GM23248 (cell line): ENCODE data around the gene FGF14. TPM values are rescaled to one million over a fixed set of nuclear protein-coding genes. Genes with fewer than 3 reads are reported as not detected.

ENCODE experiments used
- DNase-seq: peaks from one replicate; pipeline ENCODE4 v3.0.0-alpha.2; 2015
- H2AFZ ChIP-seq: fragments of 200-600 bp; sonication (generic); 2 replicates; pipeline ENCODE4 v1.6.1; 2016; ENCODE audit warnings: antibody characterized with exemption
- H3F3A ChIP-seq: fragments of 200-600 bp; sonication (generic); 2 replicates; pipeline ENCODE4 v1.6.1; 2016; ENCODE audit warnings: mild to moderate bottlenecking, antibody characterized with exemption, mixed run types; ENCODE audit not compliant: insufficient read depth
- H3K27ac ChIP-seq: fragments of 200-600 bp; sonication (generic); 2 replicates; pipeline ENCODE4 v1.5.1; 2016; ENCODE audit warnings: mild to moderate bottlenecking
- H3K27me3 ChIP-seq: fragments of 200-600 bp; sonication (generic); replicated peaks from 2 replicates; pipeline ENCODE4 v1.6.1; 2016; ENCODE audit warnings: mild to moderate bottlenecking; ENCODE audit not compliant: insufficient read depth
- H3K36me3 ChIP-seq: fragments of 200-600 bp; sonication (generic); 2 replicates; pipeline ENCODE4 v1.6.1; 2016; ENCODE audit warnings: low read depth, mild to moderate bottlenecking
- H3K4me1 ChIP-seq: fragments of 200-600 bp; sonication (generic); 2 replicates; pipeline ENCODE4 v1.6.1; 2016; ENCODE audit warnings: mild to moderate bottlenecking; ENCODE audit not compliant: insufficient read depth
- H3K4me2 ChIP-seq: fragments of 200-600 bp; sonication (generic); one replicate; pipeline ENCODE4 v1.6.1; 2016; ENCODE audit warnings: mild to moderate bottlenecking; ENCODE audit not compliant: unreplicated experiment
- H3K4me3 ChIP-seq: fragments of 200-600 bp; sonication (generic); 2 replicates; pipeline ENCODE4 v1.5.1; 2016; ENCODE audit warnings: mild to moderate bottlenecking
- H3K79me2 ChIP-seq: fragments of 200-600 bp; sonication (generic); 2 replicates; pipeline ENCODE4 v1.6.1; 2016; ENCODE audit warnings: mild to moderate bottlenecking; ENCODE audit not compliant: insufficient read depth
- H3K9ac ChIP-seq: fragments of 200-600 bp; sonication (generic); 2 replicates; pipeline ENCODE4 v1.6.1; 2016; ENCODE audit warnings: mild to moderate bottlenecking
- H3K9me2 ChIP-seq: fragments of 200-600 bp; sonication (generic); 2 replicates; pipeline ENCODE4 v1.6.1; 2016; ENCODE audit warnings: mixed run types, mild to moderate bottlenecking, moderate library complexity; ENCODE audit not compliant: insufficient read depth
- H3K9me3 ChIP-seq: fragments of 200-600 bp; sonication (generic); one replicate; pipeline ENCODE4 v1.6.1; 2017; ENCODE audit warnings: low read depth
- H4K20me1 ChIP-seq: fragments of 200-600 bp; sonication (generic); 2 replicates; pipeline ENCODE4 v1.6.0; 2016; ENCODE audit not compliant: insufficient read depth
- EZH2 ChIP-seq: fragments of 200-600 bp; sonication (generic); IDR thresholded peaks from 2 replicates; pipeline ENCODE4 v1.6.1; 2018; ENCODE audit warnings: antibody characterized with exemption, mild to moderate bottlenecking; ENCODE audit not compliant: insufficient read depth, poor library complexity, severe bottlenecking
- EZH2phosphoT487 ChIP-seq: fragments of 200-600 bp; sonication (generic); IDR thresholded peaks from 2 replicates; pipeline ENCODE4 v1.6.1; 2018; ENCODE audit warnings: antibody characterized with exemption, moderate library complexity, mild to moderate bottlenecking, low read depth; ENCODE audit not compliant: insufficient read depth
- WGBS, 2 experiments: methylation state at CpG; one replicate each; pipeline ENCODE4 v1.1.6; 2015 to 2017; ENCODE audit warnings: low lambda C conversion rate in 2 of 2, low coverage in 1 of 2; ENCODE audit errors: missing lambda C conversion rate in 2 of 2; 5-methylcytosine and 5-hydroxymethylcytosine counted together
- in situ Hi-C: fragments of 300-500 bp; cut with MboI; formaldehyde crosslinking; loops from 2 replicates; pipeline ENCODE4 v1.15.0; 2020
- polyA plus RNA-seq: library from polyadenylated mRNA; unstranded; fragments of >200 nt; fragmentation: Nextera tagmentation; extraction: Ambion mirVana; gene quantifications from 2 replicates; pipeline ENCODE4 v1.2.1, GENCODE V29; 2016
- total RNA-seq: library from RNA; depleted of rRNA; stranded (reverse); fragments of >200 nt; shearing (Covaris generic); gene quantifications from 2 replicates; pipeline ENCODE4 v1.2.3, GENCODE V29; 2014

The FGF14 gene
- total and polyA plus RNA-seq, 2 experiments from 2014 or later: 1.9 TPM; not detected in 1

DNA sequence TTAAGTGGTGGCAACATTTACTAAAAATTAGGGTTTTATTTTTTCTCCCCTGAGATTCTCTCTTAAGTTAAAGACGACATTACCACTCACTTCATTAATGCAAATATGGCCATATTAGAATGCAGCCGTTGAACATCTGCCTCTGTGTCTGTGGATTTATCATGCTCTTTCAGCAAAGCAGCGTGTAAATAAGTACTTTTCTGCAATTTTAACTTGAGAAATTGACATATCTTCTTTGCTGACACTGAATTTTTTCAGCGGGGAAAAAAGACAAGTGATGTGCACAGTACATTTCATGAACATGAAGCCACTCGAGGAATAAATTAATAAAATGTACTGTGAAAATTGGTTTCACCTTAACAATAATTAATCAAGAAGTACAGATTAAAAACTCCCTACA, 543.0 kb downstream of the FGF14 start:
- H3K79me2 ChIP-seq: no peaks in the 10 kb centered on the region
- no peak overlapping the region for H3K4me3 ChIP-seq
- no peaks in the 10 kb centered on the region for H3K9me3 ChIP-seq
- WGBS, 2 experiments: 34 to 45% methylated on average over 5 of the region's 5 CpGs
- no peaks in the 10 kb centered on the region for H3F3A ChIP-seq
- H4K20me1 ChIP-seq: no peaks in the 10 kb centered on the region
- in situ Hi-C loops: no loop called here
- no peak overlapping the region for H3K9ac ChIP-seq
- DNase-seq: no peak
- no peaks in the 10 kb centered on the region for H3K27me3 ChIP-seq
- no peaks in the 10 kb centered on the region for H3K4me1 ChIP-seq
- no peaks in the 10 kb centered on the region for H3K9me2 ChIP-seq
- no peak overlapping the region for H3K27ac ChIP-seq
- H2AFZ ChIP-seq: no peak overlapping the region
- no peak overlapping the region for H3K4me2 ChIP-seq
- TF ChIP-seq EZH2phosphoT487 (no peak), EZH2 (no peak)
- no peaks in the 10 kb centered on the region for H3K36me3 ChIP-seq

DNA sequence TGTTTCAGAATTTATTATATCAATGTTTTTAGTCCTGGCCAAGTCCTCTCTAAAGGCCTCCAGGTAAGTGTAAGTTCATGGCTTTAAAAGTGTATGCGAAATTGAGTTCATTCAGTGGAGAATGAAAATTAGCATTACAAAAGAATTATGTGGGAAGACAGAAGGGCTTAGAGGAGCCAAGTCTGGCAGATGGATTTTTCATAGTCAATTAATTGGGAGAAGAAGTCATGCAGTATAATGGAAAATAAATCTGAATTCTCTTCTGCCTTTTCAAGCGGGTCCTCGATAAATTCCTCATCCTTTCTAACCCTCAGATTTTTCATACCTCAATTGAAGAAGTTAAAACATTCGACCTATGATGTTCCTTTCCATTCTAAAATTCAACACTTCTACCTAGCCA, 555.1 kb downstream of the FGF14 start:
- Histone ChIP-seq H4K20me1 (no peaks in the 10 kb centered on the region), H3K36me3 (no peaks in the 10 kb centered on the region), H3K4me1 (no peaks in the 10 kb centered on the region; the same call in 1 of the 2 replicates), H3F3A (no peaks in the 10 kb centered on the region), H3K9me2 (no peaks in the 10 kb centered on the region), H3K79me2 (no peaks in the 10 kb centered on the region), H3K9ac (no peak overlapping the region), H3K27me3 (no peaks in the 10 kb centered on the region), H3K4me2 (no peak overlapping the region), H3K27ac (no peak overlapping the region), H2AFZ (no peak overlapping the region), H3K4me3 (no peak overlapping the region), H3K9me3 (no peaks in the 10 kb centered on the region)
- in situ Hi-C loops: no loop called here
- TF ChIP-seq EZH2 (no peak), EZH2phosphoT487 (no peak)
- WGBS, 2 experiments: 57 to 69% methylated on average over 4 of the region's 4 CpGs
- DNase-seq: no peak

DNA sequence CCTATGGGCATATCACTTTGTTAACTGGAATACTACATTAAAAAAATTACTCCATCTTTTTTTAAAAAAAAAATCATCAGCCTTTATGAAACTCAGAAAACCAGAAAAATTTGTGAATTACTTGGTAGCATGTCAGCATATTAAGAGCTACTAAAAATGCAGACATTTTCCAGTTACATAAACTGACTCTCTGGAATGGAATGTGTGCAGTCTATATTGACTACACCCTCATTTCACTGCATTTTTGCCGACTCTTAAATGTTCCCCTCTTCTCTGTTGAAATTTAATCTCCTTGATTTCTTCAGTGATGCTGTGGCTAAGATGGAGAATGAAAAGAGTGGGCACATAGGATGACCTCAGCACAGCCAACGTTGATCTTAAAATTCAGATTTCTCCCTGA, 555.6 kb downstream of the FGF14 start:
- 42 to 45% methylated on average over 2 of the region's 2 CpGs for WGBS, 2 experiments
- in situ Hi-C loops: no loop called here
- Histone ChIP-seq H3F3A (no peaks in the 10 kb centered on the region), H3K9me2 (no peaks in the 10 kb centered on the region), H3K27me3 (no peaks in the 10 kb centered on the region), H2AFZ (no peak overlapping the region), H3K36me3 (no peaks in the 10 kb centered on the region), H3K27ac (no peak overlapping the region), H3K9ac (no peak overlapping the region), H3K9me3 (no peaks in the 10 kb centered on the region), H3K79me2 (no peaks in the 10 kb centered on the region), H4K20me1 (no peaks in the 10 kb centered on the region), H3K4me3 (no peak overlapping the region), H3K4me2 (no peak overlapping the region), H3K4me1 (no peaks in the 10 kb centered on the region; the same call in 1 of the 2 replicates)
- peak; percentile 15 for DNase-seq
- no peak for TF ChIP-seq EZH2
- no peak for TF ChIP-seq EZH2phosphoT487

DNA sequence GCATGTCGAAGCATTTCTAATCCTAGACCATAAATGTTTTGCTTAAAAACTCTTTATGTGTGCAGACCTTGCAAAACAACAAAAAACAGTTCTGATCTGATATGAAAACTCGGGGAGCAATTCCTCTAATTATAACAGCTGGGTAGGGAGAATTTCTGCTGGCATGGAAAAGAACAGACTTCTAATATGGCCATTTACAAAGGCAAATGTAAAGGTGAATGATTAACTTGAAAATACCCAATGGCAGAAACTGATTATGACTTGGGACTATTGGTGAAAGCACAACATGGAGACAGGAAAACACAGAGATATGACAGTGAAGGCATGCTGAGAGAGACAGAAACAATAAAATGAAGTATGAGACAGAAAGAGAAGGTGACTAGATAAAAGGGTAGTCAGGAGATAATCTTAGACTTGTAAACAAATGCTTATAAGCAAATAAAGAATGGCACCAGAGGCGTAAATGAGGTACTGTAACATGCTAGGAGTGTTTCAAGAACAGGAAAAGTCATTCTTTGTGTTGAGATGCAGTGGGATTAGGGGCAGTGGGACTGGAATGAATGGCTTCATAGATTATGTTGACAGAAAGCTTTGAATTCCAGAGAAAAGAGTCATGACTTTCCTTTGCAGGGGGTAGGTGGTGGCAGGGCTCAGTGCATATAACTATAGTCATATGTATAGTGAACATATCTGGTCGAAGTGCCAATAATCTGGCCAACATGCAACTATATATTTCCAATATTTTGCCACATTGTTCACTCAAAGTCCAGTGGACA, 556.4 kb downstream of the FGF14 start:
- Histone ChIP-seq H3K4me1 (no peaks in the 10 kb centered on the region; the same call in 1 of the 2 replicates), H3F3A (no peaks in the 10 kb centered on the region), H3K27ac (no peak overlapping the region), H3K79me2 (no peaks in the 10 kb centered on the region), H3K36me3 (no peaks in the 10 kb centered on the region), H3K9ac (no peak overlapping the region), H3K4me2 (no peak overlapping the region), H3K9me2 (no peaks in the 10 kb centered on the region), H2AFZ (no peak overlapping the region), H3K27me3 (no peaks in the 10 kb centered on the region), H3K9me3 (no peaks in the 10 kb centered on the region), H3K4me3 (no peak overlapping the region), H4K20me1 (no peaks in the 10 kb centered on the region)
- TF ChIP-seq EZH2phosphoT487 (no peak), EZH2 (no peak)
- 65 to 69% methylated on average over 4 of the region's 4 CpGs for WGBS, 2 experiments
- DNase-seq: no peak
- in situ Hi-C loops: no loop called here
